Stimulated activated CD4-positive, alpha-beta T cell treated with anti-CD3 and anti-CD28 coated beads, Interleukin-1b, Interleukin-23, amount 100 ng/mL, for 48 hours (primary cell): ENCODE data around the gene PRRT1.
"Not testable (repeated sequence)": the region's sequence is repeated elsewhere in the genome, so short reads cannot be mapped to it uniquely, and the experiment has no call there.

Experiments
- DNase-seq: peaks from one replicate; pipeline ENCODE4 v3.0.0-alpha.2; 2020

Gene PRRT1

DNA sequence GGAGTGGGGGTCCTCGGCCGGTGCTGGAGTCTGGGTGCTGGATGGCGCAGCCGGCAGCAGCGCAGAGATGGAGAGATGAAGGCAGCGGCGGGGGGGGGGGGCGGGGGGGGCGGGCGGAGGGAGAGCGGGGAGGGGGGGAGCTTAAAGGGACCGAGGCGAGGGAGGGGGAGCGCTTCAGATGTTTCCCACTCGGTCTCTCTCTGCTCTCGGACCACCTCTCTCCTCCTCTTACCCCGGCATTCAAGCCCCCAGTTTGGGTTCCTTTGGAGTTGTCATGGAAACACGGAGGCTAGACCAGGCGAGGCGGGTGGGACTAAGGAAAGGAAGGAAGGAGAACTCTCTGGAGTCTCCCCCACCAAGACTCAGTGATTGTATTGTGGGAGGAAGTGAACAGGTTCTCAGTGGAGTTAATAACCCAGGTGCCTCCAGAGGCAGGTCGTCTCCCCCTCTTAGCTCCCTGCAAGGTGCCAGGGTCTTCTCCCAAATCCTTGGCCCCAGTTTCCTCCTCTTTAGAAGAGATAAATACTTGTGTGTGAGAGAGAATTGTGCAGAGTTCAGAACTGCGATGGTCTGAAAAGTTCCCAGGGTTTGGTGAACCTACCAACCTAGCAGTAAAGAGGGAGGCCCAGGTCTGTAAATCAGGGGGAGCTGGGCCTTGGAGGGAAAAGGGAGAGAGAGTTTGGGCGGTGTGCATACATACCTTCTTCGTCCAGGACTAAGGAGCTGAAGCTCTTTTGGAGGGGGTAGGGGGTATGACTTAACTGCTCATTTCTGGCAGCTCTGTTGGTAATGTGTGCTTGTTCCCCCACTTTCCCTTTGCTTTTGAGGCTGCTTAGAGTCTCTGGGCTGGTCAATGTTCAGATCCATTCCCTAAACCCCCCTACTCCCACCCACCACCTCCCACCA is at the start of gene PRRT1:
PRRT1 (minus strand) TSS at position 77 of the 906 bp plus-strand sequence. CDS start 112 bp downstream, outside the sequence.
- no peak for DNase-seq

DNA sequence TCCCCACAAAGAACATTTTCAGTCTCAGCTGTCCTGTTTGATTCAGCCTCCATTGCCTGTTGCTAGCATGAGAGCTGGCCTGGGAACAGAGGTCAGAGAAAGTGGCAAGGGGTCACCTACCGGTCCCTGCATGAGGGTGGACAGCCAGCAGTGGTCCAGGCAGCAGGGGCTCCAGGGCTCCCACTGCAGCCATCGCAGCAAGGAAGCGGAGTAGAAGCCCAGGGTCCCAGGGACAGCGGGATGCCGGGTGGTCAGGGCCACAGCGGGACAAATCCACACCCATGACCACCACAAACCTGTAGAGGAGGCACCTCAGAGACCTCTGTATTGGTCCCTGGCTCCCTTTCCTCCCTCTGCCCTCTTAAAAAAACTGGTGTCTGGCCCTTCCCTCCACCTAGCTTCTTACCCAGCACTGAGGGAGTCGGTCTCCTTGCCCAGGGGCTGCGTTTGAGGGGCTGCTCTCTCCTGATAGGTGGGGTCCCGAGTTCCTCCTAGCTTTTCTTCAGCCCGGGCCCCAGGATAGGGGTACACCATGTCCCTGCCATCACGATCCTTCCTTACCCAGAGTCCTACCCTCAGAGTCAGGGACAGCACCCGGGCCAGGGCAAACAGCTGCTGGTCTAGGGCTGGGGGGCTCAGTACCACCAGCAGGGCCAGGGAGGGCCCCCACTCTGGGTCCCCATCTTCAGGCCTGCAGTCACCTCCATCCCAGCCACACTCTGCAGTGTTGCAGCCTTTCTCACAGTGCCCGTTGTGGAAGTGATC is 49.2 kb upstream of the PRRT1 start:
- no peak for DNase-seq

DNA sequence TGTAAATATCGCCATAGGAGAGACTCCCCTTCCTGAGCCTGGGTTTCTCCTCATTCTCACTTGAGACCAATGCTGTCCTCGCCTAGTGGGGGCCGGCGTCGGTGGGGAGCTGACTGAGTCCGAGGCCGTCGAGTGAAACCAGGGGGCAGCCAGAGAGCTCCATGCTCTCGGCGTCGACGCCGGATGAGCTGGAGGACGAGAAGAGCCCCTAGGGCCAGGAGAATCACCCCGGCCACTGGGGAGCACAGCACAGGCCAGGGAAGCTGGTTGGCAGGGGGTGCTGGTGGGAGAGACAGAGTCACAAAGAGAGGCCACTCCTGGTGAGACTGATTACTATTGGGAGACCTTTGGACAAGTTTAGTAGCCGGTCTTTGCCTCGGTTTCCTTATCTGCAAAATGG is 47.1 kb upstream of the PRRT1 start:
- DNase-seq = no peak

DNA sequence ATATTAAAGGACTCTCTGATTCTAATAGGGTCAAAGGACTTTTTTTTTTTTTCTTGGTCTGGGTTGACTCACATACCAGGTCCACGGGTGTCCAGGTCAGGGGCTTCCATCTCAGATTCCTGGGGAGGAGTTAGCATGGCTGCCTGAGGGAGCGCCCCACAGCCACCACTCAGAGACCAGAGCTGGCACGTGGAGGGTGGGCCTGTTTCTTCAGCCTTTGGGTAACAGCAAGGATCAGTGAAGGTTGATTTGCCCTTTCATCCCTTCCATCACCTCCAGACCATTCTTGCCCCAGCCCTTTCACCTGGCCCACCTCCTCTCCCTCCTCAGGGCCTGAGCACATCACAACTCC is 46.6 kb upstream of the PRRT1 start:
- no peak for DNase-seq

DNA sequence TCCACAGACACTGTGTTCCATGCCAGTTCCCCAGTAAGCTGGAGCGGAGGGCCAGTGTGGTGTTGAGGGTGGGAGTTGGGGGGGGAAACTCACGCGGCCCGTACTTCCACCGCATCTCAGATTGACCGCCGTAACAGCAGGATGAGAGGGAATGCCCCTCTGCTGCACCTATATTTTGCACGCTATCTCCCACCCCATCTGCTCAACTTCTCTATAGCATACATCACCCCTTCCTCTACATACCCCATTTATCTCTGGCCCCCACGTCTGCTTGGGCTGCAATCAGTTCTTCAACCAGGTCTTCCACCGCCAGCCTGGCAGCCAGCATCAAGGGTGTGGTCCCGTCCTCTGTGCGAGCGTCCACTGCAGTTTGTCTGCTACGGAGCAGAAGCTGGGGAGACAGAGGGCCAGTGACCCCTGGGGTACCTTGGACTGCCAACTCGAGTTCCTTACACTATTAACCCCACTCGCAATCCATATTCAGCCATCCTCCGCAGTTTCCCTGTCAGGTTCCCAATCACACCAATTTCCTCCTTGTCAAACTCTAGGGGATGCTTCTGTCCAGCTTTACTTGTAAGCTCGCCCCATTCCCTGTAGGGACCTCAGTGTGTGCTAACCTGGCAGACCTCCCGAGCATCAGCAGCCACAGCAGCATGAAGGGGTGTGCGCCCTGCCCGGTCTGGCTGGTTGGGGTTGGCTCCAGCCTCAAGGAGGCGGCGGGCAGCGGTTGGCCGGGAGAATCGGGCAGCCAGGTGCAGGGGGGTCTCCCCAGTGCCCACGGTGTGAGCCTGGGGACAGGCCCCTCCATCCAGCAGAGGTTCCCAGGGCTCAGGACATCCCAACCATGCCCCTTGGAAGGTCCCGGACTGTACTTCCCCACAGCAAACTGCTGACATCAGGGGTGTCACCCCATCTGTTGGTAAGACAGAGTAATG is 45.2 kb upstream of the PRRT1 start:
- DNase-seq = no peak

DNA sequence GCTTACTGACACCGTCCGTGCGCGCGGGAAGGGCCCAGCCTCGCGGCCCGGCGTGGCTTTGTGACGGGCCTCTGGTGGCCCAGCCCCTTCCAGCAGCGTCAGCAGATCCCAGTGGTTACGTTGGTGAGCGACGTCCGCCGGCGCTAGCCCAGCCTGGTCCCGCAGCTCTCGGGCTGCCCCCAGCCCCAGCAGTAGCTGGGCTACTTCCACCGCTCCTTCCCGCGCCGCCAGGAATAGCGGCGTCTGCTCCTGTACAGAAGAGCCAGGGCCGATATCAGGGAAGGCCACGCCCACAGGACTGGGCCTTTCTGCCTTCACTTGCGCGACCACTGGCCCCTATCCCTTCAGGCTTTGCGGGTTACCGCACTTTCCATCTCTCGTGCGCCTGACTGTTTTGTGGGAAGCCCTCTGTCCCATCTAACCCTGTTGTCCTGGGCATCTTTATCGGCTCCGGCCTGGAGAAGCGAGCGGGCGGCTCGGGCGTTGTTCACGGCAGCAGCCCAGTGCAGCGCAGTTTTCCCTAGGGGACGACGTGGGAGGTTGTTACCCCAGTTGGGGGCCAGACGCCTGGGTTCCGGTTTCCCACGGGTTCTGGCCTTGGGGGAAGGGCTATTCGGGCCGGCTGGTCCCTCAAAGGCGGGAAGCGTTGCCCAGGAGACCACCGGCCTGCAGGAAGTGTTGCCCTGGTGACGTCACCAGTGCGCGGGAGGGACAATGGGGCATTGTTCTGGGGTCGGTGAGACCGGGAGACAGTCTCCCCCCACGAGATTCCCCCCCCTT is 44.4 kb upstream of the PRRT1 start:
- DNase-seq = peak; percentile 72

DNA sequence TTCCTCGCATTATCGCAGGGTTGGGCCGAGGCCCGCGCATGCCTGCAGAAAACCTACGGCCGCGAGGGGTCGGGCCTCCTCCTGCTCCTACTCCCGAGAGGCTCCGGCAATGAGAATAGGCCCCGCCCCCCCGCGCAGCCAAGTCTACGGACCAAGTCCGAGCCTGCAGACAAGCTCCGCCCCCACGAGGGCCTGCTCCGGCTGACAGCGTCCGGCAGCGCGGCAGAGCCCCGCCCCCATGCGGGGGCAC is 43.8 kb upstream of the PRRT1 start:
- peak; percentile 100 for DNase-seq

DNA sequence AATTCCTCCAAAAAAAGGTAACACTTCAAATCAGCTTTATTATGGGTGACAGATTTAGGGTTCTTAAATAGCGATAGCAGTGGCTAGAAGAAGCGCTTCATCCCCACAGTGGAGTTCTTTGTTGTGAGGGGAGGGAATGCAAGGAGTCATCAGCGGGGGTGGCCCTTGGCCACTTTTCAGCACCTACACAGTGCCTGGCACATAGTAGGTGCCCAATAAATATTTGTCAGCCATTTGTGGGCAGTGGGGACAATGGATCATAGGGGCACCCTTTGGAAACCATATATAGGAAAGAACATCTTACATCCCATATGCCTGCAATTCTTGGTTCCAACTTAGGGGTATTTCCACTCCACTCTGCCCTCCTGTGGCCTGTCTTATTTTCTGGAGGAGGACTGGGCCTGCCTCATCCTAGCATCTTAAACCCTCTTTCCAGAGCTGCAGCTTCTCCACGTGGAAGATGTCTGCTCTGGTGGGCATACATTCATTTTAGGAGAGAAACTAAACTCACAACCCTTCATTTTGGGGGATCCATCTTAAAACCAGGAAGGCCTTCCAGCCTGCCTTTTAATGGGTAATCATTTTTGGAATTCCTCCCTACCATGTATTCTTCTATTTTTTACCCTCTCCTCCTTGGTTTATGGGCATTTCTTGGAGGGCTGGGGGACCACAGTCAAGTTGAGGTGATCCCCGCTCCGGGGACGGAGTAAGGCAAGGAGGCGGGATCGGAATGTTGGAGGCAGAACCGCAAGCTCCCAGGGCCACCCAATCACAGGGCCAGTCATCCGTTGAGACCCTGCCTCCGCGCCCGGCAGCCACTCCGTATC is 43.3 kb upstream of the PRRT1 start:
- DNase-seq = no peak

DNA sequence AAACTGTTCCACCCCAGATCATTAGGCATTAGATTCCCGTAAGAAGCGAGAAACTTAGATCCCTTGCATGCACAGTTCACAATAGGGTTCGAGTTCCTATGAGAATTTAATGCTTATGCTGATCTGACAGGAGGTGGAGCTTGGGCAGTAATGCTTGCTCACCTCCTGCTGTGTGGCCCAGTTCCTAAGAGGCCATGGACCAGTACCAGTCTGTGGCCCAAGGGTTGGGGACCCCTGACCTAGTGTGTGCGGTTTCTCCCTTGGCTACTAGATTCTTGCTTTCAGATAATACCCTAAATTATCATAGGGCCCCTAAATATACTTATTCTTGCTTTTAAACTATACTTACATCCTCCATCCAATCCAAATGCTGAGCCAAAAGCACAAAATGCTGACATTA is 42.6 kb upstream of the PRRT1 start:
- no peak for DNase-seq

DNA sequence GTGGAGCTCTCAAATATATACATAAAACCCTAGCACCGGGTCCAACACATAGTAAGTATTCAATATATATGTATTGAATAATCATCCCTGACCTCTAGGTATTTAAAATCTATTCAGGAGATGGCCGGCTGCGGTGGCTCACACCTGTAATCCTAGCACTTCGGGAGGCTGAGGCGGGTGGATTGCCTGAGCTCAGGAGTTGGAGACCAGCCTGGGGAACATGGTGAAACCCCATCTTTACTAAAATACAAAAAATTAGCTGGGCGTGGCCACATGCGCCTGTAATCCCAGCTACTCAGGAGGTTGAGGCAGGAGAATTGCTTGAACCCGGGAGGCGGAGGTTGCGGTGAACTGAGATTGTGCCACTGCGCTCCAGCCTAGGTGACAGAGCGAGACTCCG is 41.4 kb upstream of the PRRT1 start:
- DNase-seq = not testable (repeated sequence)

DNA sequence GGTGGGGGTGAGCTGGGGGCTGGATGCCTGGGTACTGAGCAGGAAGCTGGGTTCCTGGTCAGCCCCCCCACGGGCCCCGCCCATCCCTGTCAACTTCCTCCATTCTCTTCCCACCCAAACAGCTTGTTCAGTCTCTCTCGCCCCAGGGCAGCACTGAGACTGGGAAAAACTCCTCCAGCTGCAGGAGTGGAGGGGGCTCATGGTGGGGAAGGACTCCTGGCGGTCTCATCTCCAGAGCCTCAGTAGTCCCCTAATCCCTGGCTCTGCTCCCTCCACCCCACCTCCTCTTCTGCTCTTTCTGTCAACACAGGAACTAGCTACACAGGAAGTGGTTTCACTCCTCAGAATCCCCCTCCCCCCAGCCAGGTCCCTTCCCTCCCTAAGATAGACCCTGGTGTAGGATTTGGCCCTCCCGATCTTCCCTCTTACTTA is 40.9 kb upstream of the PRRT1 start, which contains the start of gene GPSM3:
GPSM3 (minus strand) TSS at position 36 of the 432 bp plus-strand sequence. CDS start 130 bp downstream, outside the sequence.
- DNase-seq = peak; percentile 51

DNA sequence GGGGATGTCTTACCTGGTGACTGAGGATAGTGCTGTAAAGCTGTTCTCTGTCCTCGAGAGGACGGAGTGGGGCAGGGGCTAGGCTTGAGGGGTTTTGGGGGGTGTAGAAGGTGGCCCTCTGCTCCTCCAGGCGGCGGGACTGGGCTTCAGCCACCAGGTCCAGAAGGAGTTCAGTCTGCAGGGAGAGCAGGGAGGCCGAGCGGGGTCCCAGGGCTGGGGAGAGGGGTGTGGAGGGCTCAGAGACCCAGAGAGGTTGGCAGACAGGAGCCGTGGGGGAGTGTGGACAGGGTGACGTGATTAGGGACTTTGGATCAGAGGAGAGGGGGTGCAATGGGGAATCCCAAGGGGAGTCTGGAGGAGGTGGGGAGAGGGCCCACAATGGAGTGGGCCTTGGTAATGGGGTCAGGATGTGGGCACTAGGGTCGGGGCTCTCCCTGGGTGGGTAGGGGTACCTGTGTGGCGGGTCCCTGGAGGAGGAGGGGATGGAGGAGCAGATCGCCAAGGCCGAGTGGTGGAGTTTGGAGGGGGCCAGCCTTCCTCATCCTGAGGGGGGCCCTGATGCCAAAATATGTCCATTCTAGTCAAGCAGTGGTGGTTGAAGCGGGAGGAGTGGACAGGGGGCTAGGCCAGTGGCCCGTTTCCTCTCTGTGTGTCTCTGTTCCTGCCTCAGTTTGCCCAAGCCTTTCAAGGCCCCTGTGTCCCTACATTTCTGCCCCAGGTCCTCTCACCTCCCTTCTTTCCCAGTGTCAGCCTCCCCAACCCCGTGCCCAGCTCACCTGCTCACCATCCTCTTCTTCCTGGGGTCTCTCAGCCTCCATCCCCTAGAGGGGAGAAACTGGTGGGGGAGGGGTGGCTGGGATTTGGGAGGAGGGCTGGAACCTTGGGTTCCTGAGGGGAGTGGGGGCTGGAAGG is 40.2 kb upstream of the PRRT1 start:
- DNase-seq = no peak

DNA sequence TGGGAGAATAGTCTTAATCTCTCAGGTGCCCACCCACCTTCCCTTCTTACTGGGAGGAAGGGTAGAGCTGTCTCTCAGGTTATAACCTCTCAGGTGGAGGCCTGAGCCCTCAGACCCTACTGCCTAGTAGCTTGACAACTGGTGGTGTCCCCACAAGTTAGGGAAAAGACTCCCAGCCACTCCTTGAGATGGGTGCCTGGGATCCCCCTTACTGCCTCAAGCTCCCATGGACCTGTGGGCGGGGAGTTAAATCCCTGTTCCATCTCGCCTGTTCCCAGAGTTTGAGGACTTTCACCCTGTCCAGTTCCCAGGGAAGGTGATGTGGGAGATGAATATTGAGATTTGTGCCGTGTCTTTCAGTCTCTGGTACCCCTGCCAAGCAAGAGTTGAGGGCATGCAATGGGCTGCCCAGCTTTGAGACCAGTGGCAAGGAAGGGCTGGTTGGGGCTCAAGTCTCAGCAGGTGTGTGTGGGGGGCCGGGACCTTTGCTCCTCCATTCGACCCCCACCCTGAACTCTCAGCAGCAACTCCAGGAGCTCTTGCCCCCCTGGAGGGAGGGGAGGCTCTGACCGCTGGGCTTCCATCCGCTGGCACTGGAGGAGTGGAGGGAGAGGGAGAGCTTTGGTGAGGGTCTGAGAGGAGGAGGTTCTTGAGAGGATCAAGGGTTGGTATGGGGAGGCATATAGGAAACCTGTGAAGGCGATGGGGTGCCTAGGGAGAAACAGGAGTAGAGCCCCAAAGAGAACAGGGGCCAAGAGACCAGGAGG is 39.4 kb upstream of the PRRT1 start:
- DNase-seq = no peak

DNA sequence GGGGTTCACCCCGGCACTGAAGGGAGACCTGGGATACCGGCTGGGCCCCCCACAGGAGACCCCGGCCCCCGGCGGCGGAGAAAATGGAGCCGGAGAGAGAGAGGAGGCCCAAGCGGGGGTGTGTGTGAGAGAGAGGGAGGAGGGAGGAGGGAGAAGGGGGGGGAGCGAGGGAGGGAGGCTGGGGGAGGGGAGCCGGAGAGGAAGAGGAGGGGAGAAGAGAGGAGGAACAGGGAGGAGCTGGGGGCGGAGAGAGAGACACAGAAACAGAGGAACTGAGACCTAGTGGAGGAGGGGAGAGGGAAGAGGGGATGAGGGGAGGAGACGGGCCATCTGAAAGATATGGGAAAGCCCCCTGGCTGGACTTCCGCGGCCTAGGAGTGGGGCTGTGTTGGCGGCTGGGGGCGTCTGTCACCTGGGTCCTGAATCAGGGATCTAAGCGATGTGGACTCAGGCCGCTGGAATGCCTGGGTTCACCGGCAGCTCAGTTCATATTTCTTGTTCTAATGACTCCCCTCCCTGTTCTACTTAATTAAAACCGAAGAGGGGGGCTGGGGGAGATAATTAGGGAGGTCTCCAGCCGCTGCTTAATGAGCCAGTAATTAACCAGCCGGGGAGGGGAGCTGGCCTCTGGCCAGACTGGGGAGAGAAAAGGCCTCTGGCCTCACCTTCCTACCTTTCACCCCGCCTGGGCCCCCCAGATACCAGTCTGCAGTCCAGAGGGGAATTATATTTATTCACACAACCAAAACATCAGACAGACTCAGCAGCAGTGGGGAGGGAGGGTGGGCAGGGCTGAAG is 38.5 kb upstream of the PRRT1 start, which contains the start of gene PBX2:
PBX2 (minus strand) TSS at position 149 of the 798 bp plus-strand sequence. CDS start 287 bp downstream, outside the sequence.
- peak; percentile 79 for DNase-seq

DNA sequence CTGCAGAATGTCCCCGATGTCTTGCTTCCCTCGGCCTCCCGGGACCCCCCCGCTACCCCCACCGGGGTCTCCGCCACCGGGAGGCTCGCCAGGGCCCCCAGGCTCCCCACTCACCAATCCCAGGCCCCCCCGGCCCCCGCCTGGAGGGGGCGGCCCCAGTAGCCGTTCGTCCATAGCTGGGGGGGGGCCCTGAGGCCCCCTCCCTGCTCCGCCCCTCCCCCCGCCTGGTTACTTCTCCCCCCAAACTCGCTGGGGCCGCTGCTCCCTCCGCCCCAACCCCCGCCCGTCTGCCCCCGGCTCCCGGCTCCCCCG is 38.0 kb upstream of the PRRT1 start:
- no peak for DNase-seq

DNA sequence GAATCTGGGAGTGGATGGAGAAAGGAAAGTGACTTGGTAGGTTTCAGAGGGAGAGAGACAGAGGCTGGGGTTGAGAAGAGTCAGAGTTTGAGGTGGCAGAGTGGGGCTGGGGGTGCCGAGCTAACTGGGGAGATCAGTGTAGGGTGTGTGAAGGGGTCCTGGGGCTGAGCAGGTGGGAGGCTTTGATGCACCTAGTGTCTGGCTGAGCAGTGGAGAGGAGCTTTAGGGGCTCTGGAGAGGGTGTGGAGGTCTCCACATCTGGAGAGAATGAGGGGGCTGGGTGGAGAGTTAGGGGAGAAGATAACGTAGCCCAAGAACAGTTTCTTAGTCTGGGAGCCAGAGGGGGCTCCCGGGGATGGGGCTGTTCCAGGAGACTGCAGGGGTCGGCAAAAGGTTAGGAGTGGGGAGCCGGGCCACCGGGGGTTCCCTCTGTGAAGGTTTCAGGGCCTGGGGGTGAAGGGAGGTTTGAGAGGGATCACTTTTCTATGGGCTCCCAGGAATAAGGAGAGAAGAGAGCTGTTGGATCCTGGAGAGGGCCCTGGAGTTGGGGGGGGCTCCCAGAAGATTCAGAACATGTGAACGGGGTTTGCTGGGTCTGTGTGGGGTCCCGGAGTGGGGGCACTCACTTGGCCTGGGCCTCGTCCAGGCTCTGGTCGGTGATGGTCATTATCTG is 37.5 kb upstream of the PRRT1 start:
- DNase-seq = no peak

DNA sequence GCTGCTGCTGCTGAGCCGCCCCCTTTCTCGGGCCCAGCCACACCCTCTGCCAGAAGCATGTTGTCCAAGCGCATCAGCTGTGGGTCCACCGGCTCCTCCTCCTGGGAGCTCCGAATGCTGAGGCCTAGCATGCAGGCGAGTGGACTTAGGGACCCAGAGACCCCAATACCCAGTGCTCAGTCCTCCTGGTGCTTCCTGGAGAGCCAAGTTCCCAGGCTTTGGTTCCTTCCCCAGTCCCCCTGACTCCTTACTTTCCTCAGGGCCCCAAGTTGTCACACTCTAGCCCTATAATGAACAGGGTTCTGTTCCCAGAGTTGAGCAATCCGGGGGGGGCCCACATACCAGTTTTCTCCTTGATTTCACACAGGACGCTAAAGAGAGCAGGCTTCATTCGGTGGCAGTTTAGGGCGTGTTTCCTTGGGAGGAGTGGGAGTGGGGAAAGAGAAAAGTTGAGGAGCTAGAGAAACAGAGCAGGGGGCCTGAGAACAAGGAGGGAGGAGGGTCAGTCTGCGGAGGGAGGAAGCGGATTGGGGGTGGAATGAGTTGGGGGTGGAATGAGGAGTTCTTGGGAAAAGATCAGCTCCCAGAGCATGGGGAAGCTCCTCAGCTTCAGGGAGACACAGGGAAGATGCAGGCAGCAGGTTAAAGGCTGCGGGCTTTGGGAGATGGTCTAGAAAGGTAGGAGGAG is 36.8 kb upstream of the PRRT1 start:
- no peak for DNase-seq
